HG03442 (cell line): ENCODE results near the gene ONECUT2.

Experiments
- ATAC-seq: cut with Tn5 transposase; IDR thresholded peaks from one replicate; pipeline ENCODE4 v1.9.1; 2021; ENCODE audit warnings: mild to moderate bottlenecking, moderate library complexity; ENCODE audit not compliant: unreplicated experiment

ONECUT2 gene

GRCh38 chr18:57523171-57523956 lies 88.2 kb downstream of the ONECUT2 start:
- ATAC-seq, result peak; percentile 82

DNA sequence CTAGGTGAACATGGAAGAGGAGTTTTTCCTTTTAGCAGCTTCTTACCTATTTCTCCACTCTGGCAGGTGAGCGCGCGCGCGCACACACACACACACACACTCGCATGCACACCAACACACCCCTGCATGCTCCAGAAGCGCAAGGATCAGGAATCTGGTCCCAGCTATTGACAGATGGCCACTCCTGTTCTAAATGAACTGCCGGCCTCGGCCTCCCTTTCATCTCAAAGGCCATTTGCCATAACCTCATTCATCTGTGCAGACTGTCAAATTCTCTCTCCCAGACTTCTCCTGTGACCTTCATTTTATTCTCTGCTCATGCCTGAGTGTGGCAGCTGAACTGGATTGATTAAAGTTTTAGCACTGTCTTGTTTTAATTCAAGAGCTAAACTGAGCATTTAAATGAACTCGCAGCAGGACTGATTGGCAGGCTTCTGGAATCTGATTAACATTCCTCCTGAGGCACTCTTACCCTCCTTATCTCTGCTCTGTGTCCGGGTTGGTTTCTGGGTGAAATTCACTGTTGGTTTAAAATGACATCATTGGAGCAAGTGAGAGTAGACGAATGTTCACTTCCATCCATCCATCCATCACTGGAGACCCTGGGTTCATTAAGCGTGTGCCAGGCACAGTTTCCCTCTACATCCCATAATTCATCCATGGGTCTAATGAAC lies 92.5 kb downstream of the ONECUT2 start:
- ATAC-seq, result no peak

DNA sequence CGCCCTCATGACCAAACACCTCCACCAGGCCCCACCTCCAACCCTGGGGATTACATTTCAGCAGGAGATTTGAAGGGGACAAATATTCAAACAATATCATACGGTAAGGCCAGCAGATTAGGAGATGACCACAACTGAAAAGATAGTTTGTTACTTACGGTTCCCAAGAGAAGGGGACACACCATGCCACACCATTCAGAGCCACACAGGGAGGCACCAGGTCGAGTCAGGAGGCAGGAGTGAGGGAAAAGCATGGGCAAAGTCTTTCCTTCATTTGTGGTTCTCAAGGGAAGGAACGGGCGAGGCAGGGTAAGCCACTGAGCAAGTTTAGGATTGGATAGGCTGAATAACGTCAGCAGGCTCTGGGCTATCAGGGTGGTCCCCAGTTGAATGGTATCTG lies 94.0 kb downstream of the ONECUT2 start:
- no peak for ATAC-seq

GRCh38 chr18:57533006-57533867 lies 98.1 kb downstream of the ONECUT2 start:
- no peak for ATAC-seq

- ATAC-seq, result no peak
These were observed 98.8 kb downstream of the ONECUT2 start for GRCh38 chr18:57533868-57534510.

DNA sequence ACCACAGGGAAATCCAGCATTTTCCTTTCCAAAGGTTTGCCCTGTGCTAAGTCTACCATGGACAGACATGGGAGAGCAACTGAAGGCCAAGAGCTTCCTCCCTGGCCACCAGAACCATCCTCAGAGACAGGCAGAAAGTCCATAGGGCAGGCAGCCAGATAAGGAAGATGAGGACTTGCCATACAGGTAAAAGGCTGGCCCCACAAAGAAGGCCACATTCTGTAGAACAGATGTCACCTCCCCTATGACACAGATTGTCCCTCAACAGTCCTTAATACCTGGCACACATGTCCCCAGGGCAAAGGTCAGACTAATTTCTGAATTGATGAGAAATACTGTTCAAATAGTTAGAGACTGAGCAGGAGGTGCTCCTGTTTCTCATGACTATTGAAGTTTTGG lies 99.3 kb downstream of the ONECUT2 start:
- no peak for ATAC-seq

DNA sequence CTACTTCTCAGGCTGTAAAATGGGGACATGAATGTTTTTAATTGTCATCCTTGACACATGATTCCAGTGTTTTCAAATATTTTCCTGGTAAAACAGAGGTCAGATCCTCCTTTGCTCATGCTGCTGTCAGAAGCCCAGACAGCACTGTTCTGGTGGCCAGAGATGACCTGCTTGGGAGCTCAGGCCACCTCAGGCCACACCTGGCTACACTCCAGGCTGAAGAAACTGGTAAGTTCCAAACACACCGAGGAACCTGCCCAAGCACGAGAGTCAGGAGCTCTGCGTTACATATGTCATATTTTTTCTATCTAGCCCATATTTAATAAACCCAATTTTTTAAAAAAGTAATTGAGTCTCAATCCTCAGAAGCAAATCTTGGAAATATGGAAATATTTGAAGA lies 103.4 kb downstream of the ONECUT2 start:
- ATAC-seq, result no peak

DNA sequence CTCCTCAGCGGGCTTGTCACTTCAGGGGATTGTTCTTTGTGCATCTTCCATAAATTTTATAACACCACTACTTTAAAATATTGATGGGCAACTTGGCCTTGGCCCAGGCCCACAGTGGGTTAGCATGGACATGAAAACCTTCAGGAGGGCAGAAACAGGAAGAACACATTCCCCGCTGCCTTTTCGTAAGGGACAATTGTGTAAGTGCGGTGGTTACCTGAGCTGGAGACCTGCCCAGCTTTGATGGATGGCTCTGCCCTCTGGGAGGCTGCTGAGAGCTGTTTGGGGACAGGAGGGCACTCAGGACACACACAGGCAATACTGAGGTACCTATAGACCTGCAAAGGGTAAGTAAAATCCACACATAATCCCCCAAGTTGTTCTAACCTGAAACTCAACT lies 104.5 kb downstream of the ONECUT2 start:
- ATAC-seq, result no peak
